HG02885 (cell line): Measurements from ENCODE around the gene PRPF6.
A peak's percentile ranks its signal among the peaks of the same experiment; 100 is the strongest.

Source experiments
- ATAC-seq: cut with Tn5 transposase; IDR thresholded peaks from one replicate; pipeline ENCODE4 v1.9.1; 2021; ENCODE audit warnings: mild to moderate bottlenecking; ENCODE audit not compliant: unreplicated experiment, poor library complexity

Gene PRPF6

DNA sequence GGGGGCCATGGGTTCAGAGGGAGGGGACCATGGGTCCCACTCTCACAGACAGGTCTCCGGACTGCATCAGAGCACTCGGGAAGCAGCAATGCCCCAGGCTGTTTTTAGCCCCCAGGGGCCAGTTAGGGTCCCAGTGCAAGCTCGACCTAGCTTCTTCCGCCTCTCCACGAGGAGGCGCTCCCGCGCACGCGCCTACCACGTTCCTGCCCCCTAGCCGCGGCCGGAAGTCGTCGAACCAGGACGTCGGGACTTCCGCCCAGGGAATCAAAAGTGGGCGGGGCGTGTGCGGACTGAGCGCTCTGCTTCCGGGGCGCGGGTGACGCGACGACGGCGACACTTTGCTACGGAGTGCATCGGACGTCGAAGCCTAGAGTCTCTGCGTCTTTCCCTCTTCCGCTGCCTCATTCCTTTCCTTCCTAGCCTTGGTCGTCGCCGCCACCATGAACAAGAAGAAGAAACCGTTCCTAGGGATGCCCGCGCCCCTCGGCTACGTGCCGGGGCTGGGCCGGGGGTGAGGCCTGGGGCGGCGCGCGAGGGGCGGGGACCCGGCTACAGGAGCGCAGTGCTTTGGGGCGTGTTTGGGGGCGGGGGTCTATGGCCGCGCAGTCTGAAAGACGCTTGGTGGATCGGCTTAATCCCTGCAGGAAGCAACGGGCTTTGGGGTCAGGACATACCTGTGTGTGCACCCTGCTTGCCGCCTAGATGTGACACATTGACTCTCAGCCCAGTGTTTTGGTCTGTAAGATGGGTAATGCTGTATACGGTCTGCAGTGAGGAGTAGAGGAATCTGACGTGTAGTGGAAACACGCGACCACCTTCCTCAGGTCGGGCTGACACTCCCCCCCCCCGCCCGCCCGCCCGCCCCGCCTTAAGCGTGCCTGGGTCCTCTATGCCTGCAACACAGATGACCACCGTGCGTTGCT is at the start of gene PRPF6:
PRPF6 (plus strand) TSS at position 327 of the 923 bp plus-strand sequence; CDS start at position 441, 114 bp downstream.
- peak; percentile 64 for ATAC-seq

- ATAC-seq: no peak
Observed at GRCh38 chr20:63931735-63932134, 49.2 kb upstream of the PRPF6 start.

GRCh38 chr20:63932606-63933160 is 48.2 kb upstream of the PRPF6 start:
- no peak for ATAC-seq

- ATAC-seq: no peak
Observed at GRCh38 chr20:63933646-63934045, 47.3 kb upstream of the PRPF6 start.

DNA sequence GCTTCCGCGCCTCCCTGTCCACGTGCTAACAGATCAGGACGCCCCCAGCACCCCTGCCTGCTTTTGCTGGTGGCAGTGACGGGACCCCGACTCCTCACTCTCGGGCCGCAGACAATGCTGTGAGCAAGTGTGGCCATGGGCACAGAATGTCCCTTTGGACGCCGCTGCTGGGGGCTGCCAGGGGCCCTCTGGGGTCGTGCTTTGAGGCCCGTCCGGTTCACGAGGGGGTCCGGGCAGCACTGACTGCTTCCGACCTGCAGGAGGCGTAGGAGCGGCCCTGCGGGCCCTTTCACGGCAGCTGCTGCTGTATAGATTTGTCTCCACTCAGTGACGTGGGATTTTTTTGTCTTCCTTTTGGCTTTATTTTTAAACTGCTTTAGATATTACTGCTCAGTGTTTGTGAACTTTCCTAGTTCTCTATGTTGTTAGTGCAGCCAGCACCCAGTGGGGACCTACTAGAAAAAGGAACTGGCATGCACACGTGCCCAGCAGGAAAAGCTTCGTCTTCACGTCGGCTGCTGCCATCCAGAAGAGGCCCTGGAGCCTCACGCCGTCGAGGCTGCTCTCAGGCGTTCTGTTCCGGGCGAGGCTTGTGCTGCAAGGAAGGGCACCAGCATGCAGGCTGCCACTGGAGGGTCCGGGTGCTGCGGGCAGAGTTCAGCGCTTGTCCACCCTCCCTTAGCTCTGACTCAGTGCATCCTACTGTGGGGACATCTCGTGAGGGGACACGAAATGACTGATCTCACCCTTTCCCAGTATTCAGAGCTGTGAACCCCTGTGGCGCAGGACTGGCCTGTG is 46.5 kb upstream of the PRPF6 start:
- ATAC-seq: no peak

- no peak for ATAC-seq
Observed at GRCh38 chr20:63935447-63935846, 45.5 kb upstream of the PRPF6 start.

DNA sequence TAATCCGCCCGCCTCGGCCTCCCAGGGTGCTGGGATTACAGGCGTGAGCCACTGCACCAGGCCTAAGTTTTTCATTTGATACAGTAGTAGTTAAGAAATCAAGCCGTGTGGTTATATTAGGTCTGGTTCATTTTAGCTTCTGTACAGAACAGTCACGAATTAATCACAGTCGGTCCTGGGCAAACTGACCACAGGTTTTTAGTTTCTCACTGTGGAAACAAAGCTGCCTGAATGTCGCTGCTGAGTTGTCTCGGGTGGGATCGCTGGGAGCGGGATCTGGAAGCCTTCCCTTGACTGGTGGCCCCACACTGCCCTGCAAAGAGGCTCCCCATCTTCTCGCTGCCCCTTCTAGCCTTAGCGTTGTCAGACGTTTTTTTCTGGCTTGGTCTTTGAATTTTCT is 43.3 kb upstream of the PRPF6 start:
- ATAC-seq: no peak

GRCh38 chr20:63939061-63939935 is 41.6 kb upstream of the PRPF6 start:
- ATAC-seq: no peak

- no peak for ATAC-seq
Observed at GRCh38 chr20:63940071-63940471, 40.9 kb upstream of the PRPF6 start.

GRCh38 chr20:63940472-63941266 is 40.3 kb upstream of the PRPF6 start:
- no peak for ATAC-seq

DNA sequence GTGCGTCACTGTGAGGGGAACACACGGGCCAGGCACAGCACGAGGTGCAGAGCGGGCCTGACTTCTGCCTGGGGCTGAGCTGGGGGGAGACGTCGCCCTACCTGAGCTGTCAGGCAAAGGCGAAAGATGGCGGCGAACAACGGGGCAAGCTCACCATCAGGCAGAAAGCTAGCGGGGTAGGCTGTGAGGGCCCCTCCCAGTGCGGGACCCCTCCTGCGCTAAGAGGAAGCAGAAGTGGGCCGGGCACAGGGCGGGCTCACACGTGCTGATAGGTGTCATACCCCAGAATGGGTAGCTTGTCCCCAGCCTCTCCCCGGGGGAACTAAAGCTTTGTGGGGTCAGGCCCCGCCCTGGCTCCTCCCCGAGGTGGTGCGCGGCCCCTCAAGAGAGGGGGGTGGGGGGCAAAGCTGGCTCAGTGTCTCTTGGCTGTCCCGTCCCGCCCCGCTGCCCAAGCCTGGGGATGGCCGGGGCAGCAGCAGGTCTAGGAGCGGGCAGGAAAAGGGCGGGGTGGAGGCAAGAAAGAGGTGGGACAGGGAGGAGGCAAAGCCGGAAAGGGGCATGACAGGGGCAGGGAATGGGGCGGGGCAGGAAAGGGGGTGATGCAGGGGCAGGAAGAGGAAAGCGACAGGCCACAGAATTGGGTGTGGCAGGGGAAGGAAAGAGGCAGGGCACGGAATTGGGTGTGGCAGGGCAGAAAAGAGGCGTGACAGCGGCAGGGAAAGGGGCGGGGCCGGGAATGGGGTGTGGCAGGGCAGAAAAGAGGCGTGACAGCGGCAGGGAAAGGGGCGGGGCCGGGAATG is 39.5 kb upstream of the PRPF6 start:
- ATAC-seq: no peak

- no peak for ATAC-seq
Observed at GRCh38 chr20:63942250-63942951, 38.5 kb upstream of the PRPF6 start.

DNA sequence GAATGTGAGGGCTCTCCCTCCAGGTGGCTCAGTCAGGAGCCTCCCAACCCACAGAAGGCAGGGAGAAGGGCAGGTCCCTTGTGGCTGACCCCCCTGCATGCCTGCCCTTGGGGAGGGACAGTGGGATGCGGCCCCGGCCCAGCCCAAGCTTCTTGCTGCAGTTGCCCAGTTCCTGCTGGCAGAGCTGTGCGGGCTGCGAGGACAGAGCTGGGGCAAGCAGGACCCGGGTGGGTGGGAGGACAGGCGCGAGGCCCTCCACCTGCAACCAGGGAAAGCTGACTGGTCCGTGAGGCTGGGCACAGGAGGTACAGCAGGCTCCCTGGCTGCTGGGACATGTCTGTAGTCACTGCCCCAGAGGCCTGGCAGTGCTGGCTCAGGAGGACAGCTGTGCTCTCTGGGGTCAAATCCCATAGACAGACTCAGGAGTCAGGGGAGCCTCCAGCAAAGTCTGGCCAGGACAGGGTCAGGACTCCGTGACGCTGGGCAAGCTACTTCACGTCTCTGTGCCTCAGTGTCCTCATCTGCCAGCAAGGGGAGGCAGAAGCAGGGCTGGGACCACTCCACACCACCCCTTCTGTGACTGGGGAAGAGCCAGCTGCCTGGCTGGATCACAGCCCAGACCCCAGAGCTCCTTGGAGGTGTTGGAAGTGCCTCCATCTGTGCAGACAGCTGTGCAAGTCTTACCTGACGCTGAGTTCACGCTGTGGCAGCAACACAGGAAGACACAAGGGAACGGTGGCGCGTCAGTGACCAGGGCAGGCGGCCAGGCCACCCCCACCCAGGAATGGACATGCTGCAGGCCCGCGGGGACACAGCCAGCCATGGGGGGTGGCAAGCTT is 37.7 kb upstream of the PRPF6 start:
- no peak for ATAC-seq

DNA sequence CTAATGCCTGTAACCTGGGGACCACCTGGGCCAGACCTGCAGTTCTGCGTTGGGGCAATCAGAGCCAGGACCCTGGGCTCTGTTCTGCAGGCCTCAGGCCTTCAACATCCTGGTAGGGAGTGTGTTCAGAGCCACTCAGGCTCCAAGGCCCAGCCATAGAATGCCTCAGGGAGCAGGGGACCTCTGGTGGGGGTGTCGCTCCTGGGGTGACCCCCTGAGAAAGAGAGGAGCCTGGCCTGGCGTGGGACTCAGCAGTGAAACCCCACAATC is 37.2 kb upstream of the PRPF6 start:
- ATAC-seq: no peak

DNA sequence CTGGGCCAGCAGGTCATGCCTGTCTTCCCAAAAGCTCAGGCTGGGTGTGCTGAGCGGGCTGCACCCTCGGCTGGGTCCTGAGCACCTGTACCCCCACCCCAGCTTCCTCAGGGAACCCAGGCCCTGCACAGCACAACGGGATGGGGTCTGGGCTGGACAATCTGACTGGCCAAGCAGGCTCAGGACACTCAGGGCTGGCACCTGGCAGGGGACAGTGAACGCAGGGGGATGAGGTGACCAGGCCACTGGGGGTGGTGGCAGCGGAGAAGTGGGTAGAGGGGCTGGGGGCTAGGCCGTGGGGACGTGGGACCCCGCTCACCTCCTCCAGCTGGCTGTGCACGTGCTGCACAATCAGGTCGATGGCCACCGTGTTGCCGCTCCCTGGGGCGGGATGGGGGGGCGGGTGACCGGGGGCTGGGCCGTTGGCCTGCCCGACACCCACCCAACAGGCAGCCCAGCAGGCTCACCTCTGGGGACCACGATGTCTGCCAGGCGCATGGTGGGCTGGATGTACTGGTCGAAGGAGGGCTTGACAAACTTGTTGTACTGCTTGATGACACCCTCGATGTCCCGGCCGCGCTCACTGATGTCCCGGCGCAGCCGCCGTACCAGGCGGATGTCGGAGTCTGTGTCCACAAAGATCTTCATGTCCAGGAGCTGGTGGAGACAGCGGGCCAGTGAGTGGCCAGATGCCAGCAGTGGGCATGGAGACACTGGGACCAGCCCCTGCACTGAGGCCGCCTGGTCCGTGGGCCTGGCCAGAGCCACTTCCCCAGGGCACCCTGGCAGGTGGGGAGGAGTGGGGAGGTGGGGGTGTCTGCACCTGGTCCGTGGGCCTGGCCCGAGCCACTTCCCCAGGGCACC is 36.6 kb upstream of the PRPF6 start:
- no peak for ATAC-seq

GRCh38 chr20:63945031-63945658 is 35.8 kb upstream of the PRPF6 start:
- no peak for ATAC-seq
